ENCODE results near the gene TMEM255B. TPM values are rescaled to one million over a fixed set of nuclear protein-coding genes. Genes with fewer than 3 reads are reported as not detected.

Gene TMEM255B
- total RNA-seq, 1 experiment from 2014 or later: 2.8 TPM

DNA sequence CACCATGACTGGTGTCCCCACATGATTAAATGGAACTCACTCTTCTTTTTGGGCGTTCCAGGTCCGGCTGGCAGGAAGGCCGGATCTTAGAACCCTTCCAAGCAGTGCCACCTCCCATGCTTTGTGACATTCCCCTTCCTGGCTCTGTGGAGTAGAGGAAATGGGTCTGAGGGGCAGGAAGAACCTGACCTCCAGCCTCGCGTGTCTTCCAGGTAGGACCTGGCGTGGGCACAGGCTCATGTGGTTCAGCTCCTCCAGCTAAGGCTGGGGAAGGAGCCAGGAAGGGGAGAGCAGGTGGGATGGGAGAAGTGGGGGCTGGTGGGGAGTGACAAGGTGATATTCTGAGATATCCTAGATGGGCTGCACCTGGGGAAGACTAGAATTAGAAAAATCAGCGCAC lies 2.1 kb downstream of the TMEM255B start:
- H3K27me3 Mint-ChIP-seq (ENCODE audit: low read depth): peaks cover 51% of the 10 kb centered on the region
- Histone ChIP-seq H3K9ac (ENCODE audit: extremely low read depth, insufficient read length, low read length) (no peak overlapping the region), H3K56ac (ENCODE audit: insufficient read length, low read depth, low read length) (no peak overlapping the region), H2BK15ac (ENCODE audit: low read depth, low read length) (no peak overlapping the region), H2AFZ (ENCODE audit: low read length) (no peak overlapping the region), H3K23me2 (ENCODE audit: insufficient read length, low read depth, low read length, poor library complexity, severe bottlenecking) (peaks cover 13% of the 10 kb centered on the region), H4K20me1 (ENCODE audit: control insufficient read depth, insufficient read depth, insufficient read length) (no peaks in the 10 kb centered on the region), H2BK12ac (ENCODE audit: insufficient read length, low read depth, low read length) (no peak overlapping the region), H3K4ac (ENCODE audit: low read depth, low read length) (no peak overlapping the region), H3K9me3 (ENCODE audit: control insufficient read depth, low read depth, low read length) (no peaks in the 10 kb centered on the region), H3K79me2 (ENCODE audit: insufficient read depth, low read length) (no peaks in the 10 kb centered on the region), H3K4me1 (ENCODE audit: insufficient read depth, low read length) (no peaks in the 10 kb centered on the region), H3K79me1 (ENCODE audit: insufficient read depth, low read depth, low read length, poor library complexity, severe bottlenecking) (no peaks in the 10 kb centered on the region), H4K5ac (ENCODE audit: insufficient read length, low read depth, low read length) (no peak overlapping the region), H4K91ac (ENCODE audit: insufficient read length, low read depth, low read length) (no peak overlapping the region), H4K8ac (replicated peaks; ENCODE audit: insufficient read length, low read depth, low read length) (no peak overlapping the region), H3K23ac (ENCODE audit: insufficient read length, low read depth, low read length) (no peak overlapping the region), H2BK20ac (ENCODE audit: low read depth, low read length, poor library complexity, severe bottlenecking) (no peak overlapping the region), H2AK5ac (ENCODE audit: insufficient read length, low read length) (no peak overlapping the region), H3K14ac (ENCODE audit: insufficient read depth, low read length) (no peak overlapping the region), H3K4me2 (ENCODE audit: insufficient read depth, insufficient read length, low read length) (no peak overlapping the region), H2BK120ac (ENCODE audit: low read depth, low read length, poor library complexity, severe bottlenecking) (no peak overlapping the region), H3K18ac (ENCODE audit: insufficient read length, low read depth, low read length) (no peak overlapping the region), H3T11ph (ENCODE audit: low read length) (no peak overlapping the region), H2BK5ac (ENCODE audit: insufficient read length, low read length) (no peak overlapping the region), H3K27ac (ENCODE audit: insufficient read length, low read depth, low read length) (no peak overlapping the region), H3K27me3 (ENCODE audit: insufficient read depth, low read length) (peaks cover 9% of the 10 kb centered on the region; the same call in 1 of the 2 replicates)
- WGBS (ENCODE audit: extremely low coverage, insufficient read length, low lambda C conversion rate): no CpG with 5 or more reads among the region's 7 CpGs
- H3K9me3 Mint-ChIP-seq: peaks cover 0 to 7% of the 10 kb centered on the region in 2 experiments; a peak in 2 of 5 replicates
- no peak overlapping the region for H3K4me3 Mint-ChIP-seq
- TF ChIP-seq, protein P1, sequence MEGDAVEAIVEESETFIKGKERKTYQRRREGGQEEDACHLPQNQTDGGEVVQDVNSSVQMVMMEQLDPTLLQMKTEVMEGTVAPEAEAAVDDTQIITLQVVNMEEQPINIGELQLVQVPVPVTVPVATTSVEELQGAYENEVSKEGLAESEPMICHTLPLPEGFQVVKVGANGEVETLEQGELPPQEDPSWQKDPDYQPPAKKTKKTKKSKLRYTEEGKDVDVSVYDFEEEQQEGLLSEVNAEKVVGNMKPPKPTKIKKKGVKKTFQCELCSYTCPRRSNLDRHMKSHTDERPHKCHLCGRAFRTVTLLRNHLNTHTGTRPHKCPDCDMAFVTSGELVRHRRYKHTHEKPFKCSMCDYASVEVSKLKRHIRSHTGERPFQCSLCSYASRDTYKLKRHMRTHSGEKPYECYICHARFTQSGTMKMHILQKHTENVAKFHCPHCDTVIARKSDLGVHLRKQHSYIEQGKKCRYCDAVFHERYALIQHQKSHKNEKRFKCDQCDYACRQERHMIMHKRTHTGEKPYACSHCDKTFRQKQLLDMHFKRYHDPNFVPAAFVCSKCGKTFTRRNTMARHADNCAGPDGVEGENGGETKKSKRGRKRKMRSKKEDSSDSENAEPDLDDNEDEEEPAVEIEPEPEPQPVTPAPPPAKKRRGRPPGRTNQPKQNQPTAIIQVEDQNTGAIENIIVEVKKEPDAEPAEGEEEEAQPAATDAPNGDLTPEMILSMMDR (conservative IDR thresholded peaks at IDR 0.05): no peak
- peaks cover 21 to 32% of the 10 kb centered on the region in 2 experiments for H3K4me1 Mint-ChIP-seq
- no peaks in the 10 kb centered on the region; a peak in 1 of 7 replicates for H3K36me3 Mint-ChIP-seq (ENCODE audit: insufficient read depth in 1 of 3, low read depth in 3 of 3)
- no peak overlapping the region for H3K27ac Mint-ChIP-seq
- DNase-seq: no peak

Data from H9 (cell line).